ENCODE measurements around the gene RFX5.

RFX5 gene

GRCh38 chr1:151311011-151311410 lies 36.0 kb downstream of the RFX5 start:
- TF ChIP-seq, protein P1, sequence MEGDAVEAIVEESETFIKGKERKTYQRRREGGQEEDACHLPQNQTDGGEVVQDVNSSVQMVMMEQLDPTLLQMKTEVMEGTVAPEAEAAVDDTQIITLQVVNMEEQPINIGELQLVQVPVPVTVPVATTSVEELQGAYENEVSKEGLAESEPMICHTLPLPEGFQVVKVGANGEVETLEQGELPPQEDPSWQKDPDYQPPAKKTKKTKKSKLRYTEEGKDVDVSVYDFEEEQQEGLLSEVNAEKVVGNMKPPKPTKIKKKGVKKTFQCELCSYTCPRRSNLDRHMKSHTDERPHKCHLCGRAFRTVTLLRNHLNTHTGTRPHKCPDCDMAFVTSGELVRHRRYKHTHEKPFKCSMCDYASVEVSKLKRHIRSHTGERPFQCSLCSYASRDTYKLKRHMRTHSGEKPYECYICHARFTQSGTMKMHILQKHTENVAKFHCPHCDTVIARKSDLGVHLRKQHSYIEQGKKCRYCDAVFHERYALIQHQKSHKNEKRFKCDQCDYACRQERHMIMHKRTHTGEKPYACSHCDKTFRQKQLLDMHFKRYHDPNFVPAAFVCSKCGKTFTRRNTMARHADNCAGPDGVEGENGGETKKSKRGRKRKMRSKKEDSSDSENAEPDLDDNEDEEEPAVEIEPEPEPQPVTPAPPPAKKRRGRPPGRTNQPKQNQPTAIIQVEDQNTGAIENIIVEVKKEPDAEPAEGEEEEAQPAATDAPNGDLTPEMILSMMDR (IDR thresholded peaks at IDR 0.05), result no peak

GRCh38 chr1:151309811-151310323 lies 37.2 kb downstream of the RFX5 start:
- TF ChIP-seq, protein P1 (IDR thresholded peaks at IDR 0.05), result no peak

DNA sequence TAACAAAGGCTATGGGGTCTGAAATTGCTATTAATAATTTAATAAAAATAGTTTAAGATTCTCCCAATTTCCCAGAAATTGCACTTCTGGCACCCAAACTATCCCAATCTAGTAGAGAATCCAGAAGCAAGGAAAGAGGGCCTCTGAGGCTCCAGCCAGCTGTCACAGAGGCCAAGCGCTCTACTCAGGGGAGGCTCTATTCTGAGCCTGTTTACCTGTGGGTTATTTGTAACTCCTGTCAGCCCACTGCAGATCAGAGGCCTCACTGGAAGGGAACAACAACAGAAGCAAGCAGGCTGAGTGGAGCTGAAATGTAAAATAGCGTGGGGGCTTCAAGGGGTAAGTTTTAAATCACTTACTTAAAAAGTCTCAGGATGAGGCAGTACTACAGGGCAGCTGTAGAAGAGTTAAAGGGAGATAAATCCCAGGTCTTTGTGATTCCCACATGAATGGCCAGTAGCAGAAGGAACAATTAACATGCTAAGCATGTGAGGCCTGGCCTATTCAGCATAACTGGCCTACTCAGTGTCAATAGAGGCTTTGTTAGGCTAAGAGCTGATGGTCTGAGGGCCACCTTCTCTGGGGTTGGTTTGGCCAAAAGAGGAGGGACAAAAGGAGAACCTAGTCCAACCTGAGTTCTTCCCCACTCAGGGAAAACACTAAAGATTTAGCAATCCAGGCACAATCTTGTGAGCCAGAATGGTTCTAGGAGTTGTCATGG lies 52.1 kb downstream of the RFX5 start:
- TF ChIP-seq, protein P1 (IDR thresholded peaks at IDR 0.05), result no peak

- TF ChIP-seq, protein P1 (IDR thresholded peaks at IDR 0.05), result no peak
These were observed 54.0 kb downstream of the RFX5 start for GRCh38 chr1:151293093-151293492.

GRCh38 chr1:151292207-151293030 lies 54.6 kb downstream of the RFX5 start:
- TF ChIP-seq, protein P1 (IDR thresholded peaks at IDR 0.05), result no peak

DNA sequence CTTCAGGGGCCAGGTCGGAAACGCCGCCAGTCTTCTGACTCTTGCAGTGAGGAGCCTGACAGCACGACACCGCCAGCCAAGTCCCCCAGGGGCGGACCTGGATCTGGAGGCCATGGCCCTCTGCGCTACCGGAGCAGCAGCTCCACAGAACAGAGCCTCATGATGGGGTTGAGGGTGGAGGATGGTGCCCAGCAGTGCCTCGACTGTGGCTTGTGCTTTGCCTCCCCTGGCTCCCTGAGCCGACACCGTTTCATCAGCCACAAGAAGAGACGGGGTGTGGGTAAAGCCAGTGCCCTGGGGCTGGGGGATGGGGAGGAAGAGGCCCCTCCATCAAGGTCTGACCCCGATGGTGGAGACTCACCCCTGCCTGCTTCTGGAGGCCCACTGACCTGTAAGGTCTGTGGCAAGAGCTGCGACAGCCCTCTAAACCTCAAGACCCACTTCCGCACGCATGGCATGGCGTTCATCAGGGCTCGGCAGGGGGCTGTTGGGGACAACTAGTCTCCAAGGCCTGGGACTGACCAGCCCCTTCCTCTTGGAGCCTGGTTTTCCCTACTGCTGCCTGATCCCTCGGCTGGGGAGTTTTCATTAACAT lies 56.2 kb downstream of the RFX5 start:
- TF ChIP-seq, protein P1 (IDR thresholded peaks at IDR 0.05), result no peak
